HEK293T (cell line): ENCODE data around the gene STK32A.

ENCODE experiments used
- BHLHE40 ChIP-seq: fragments of 450-650 bp; IDR thresholded peaks from 2 replicates; pipeline ENCODE4 v1.6.1; 2016; ENCODE audit warnings: mild to moderate bottlenecking, moderate library complexity, borderline replicate concordance
- ELF4 ChIP-seq: fragments of 450-650 bp; IDR thresholded peaks from 2 replicates; pipeline ENCODE4 v1.6.1; 2017; ENCODE audit warnings: antibody characterized with exemption
- FOXK2 ChIP-seq: fragments of 450-650 bp; IDR thresholded peaks from 2 replicates; pipeline ENCODE4 v1.6.1; 2016; ENCODE audit warnings: mild to moderate bottlenecking
- FOXM1 ChIP-seq: fragments of 450-650 bp; IDR thresholded peaks from 2 replicates; pipeline ENCODE4 v1.6.1; 2017; ENCODE audit warnings: mild to moderate bottlenecking, borderline replicate concordance
- L3MBTL2 ChIP-seq: fragments of 450-650 bp; conservative IDR thresholded peaks from 2 replicates; pipeline ENCODE4 v1.6.1; 2016; ENCODE audit warnings: mild to moderate bottlenecking
- LEF1 ChIP-seq: fragments of 450-650 bp; IDR thresholded peaks from 2 replicates; pipeline ENCODE4 v1.6.1; 2017; ENCODE audit warnings: mild to moderate bottlenecking, borderline replicate concordance
- NFRKB ChIP-seq: fragments of 450-650 bp; IDR thresholded peaks from 2 replicates; pipeline ENCODE4 v1.6.1; 2016; ENCODE audit warnings: mild to moderate bottlenecking, moderate library complexity
- SP1 ChIP-seq: fragments of 450-650 bp; IDR thresholded peaks from 2 replicates; pipeline ENCODE4 v1.6.1; 2017

DNA sequence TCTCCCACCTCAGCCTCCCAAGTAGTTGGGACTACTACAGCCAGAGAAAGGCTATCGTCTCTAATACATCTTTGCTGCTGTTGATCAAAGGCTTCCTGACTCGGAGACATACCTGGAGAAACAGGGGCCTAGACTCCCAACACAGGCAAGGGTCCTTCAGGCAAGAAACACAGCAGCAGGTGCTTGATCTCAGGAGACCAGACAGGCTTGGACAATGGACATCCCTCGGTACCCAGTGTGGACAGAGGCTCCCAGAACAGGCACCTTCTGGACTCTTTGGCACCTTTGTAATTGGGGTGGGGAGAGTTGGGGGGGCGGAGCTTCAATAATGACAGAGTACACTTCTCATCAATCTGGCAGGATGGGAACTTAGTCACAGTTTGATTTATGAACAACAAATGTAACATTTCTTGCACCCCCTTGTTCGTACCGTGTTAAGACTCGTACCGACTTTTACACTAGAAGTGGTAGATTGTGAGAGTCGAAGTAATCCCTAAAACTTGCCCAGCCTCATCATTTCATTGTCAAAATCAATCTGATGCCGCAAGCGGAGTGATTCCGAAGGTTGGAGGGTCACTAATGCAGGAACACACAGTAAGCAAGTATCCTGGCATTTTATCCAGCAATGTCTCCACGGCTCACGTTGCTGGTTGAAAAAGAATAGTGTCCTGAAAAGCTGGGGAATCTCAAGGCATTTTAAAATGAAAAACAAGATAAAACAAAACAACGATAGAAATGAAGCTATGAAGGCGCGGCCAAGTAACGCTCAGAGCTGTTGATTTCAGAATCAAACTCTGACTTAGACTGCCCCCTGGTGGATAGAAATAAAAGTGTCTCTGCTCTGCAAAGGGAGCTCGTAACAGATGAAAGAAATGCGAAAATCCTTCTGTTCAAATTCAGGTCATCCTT is 46.4 kb upstream of the STK32A start:
- TF ChIP-seq BHLHE40: no peak
- TF ChIP-seq SP1: no peak
- TF ChIP-seq L3MBTL2: no peak
- no peak for TF ChIP-seq FOXK2
- TF ChIP-seq ELF4: no peak
- no peak for TF ChIP-seq FOXM1
- TF ChIP-seq NFRKB: no peak
- TF ChIP-seq LEF1: no peak
